Naive thymus-derived CD4-positive, alpha-beta T cell (primary cell): ENCODE data around the gene ADM. TPM values are rescaled to one million over a fixed set of nuclear protein-coding genes. Genes with fewer than 3 reads are reported as not detected.

Experiments used
- ATAC-seq: fragments of 150-1000 bp; cut with Tn5 transposase; 2 replicates; pipeline ENCODE4 v1.10.0; 2021; ENCODE audit warnings: mild to moderate bottlenecking, moderate library complexity
- CTCF ChIA-PET: fragments of 350-600 bp; sonication (Branson Sonifier 250); formaldehyde crosslinking; loops from one replicate; lab custom pipeline; 2021; ENCODE audit warnings: antibody characterized with exemption; lab: Charles Lee
- POLR2A ChIA-PET: fragments of 350-600 bp; sonication (Branson Sonifier 250); formaldehyde crosslinking; loops from one replicate; lab custom pipeline; 2021; ENCODE audit warnings: antibody characterized with exemption, inconsistent platforms; lab: Charles Lee
- DNase-seq, 9 donors: peaks; one replicate each; pipeline versions ENCODE4 v3.0.0 to v3.0.0-alpha.2; 2020 to 2022; ENCODE audit warnings: mixed read lengths in 1 of 9
- H3K27ac ChIP-seq: one replicate; pipeline ENCODE4 v1.7.0; 2013; ENCODE audit warnings: mild to moderate bottlenecking, low read depth, low read length, moderate library complexity
- H3K27me3 ChIP-seq, 2 donors: one replicate each; pipeline ENCODE4 v1.7.0; 2013; ENCODE audit warnings: low read length in 2 of 2, mild to moderate bottlenecking in 2 of 2, moderate library complexity in 2 of 2; ENCODE audit not compliant: control insufficient read depth in 2 of 2, insufficient read depth in 2 of 2
- H3K36me3 ChIP-seq, 3 experiments: 1 replicate in 2 of 3; 2 replicates in 1 of 3; pipeline ENCODE4 v1.7.0; 2013; ENCODE audit warnings: low read length in 3 of 3, mild to moderate bottlenecking in 3 of 3, moderate library complexity in 1 of 3; ENCODE audit not compliant: insufficient read depth in 3 of 3, control insufficient read depth in 2 of 3
- H3K4me1 ChIP-seq, 2 donors: one replicate each; pipeline ENCODE4 v1.7.0; 2013; ENCODE audit warnings: low read length in 2 of 2, mild to moderate bottlenecking in 2 of 2, moderate library complexity in 1 of 2; ENCODE audit not compliant: control insufficient read depth in 2 of 2, insufficient read depth in 2 of 2
- H3K4me3 ChIP-seq: 2 replicates; pipeline ENCODE4 v1.7.0; 2013; ENCODE audit warnings: mild to moderate bottlenecking, low read length
- H3K9me3 ChIP-seq, 3 experiments: 1 replicate in 2 of 3; 2 replicates in 1 of 3; pipeline ENCODE4 v1.7.0; 2013; ENCODE audit warnings: low read length in 3 of 3; ENCODE audit not compliant: control insufficient read depth in 2 of 3
- H3K27ac Mint-ChIP-seq, 9 donors: one replicate each; pipeline ENCODE4 v1.8.0; 2020 to 2022; ENCODE audit warnings: mixed read lengths in 9 of 9, mild to moderate bottlenecking in 8 of 9, moderate library complexity in 5 of 9, inconsistent platforms in 2 of 9
- H3K27me3 Mint-ChIP-seq, 5 donors: one replicate each; pipeline ENCODE4 v1.8.0; 2021 to 2022; ENCODE audit warnings: mixed read lengths in 5 of 5, mild to moderate bottlenecking in 1 of 5
- H3K36me3 Mint-ChIP-seq, 5 donors: one replicate each; pipeline ENCODE4 v1.8.0; 2020 to 2022; ENCODE audit warnings: mixed read lengths in 5 of 5, mild to moderate bottlenecking in 3 of 5, inconsistent platforms in 1 of 5
- H3K4me1 Mint-ChIP-seq, 7 donors: one replicate each; pipeline ENCODE4 v1.8.0; 2020 to 2022; ENCODE audit warnings: mixed read lengths in 7 of 7, mild to moderate bottlenecking in 3 of 7, inconsistent platforms in 1 of 7
- H3K4me3 Mint-ChIP-seq, 10 donors: one replicate each; pipeline ENCODE4 v1.8.0; 2020 to 2022; ENCODE audit warnings: mild to moderate bottlenecking in 10 of 10, mixed read lengths in 10 of 10, moderate library complexity in 6 of 10, inconsistent platforms in 2 of 10
- H3K9me3 Mint-ChIP-seq, 11 donors: one replicate each; pipeline ENCODE4 v1.8.0; 2020 to 2022; ENCODE audit warnings: mixed read lengths in 11 of 11, mild to moderate bottlenecking in 4 of 11, inconsistent platforms in 1 of 11, moderate library complexity in 1 of 11
- intact Hi-C, 2 donors: fragments of 100-400 bp; cut with micrococcal nuclease; formaldehyde crosslinking; loops; one replicate each; pipeline ENCODE4 v1.15.1; 2023
- polyA plus RNA-seq, 2 donors: library from polyadenylated mRNA; unstranded; fragments of 300-500 nt; fragmentation: Illumina TruSeq; gene quantifications; one replicate each; pipeline ENCODE4 v1.2.3, GENCODE V29; 2021
- total RNA-seq, 6 experiments: library from RNA in 5 of 6; stranded (reverse) in 5 of 6; gene quantifications; 1 replicate in 5 of 6; 2 replicates in 1 of 6; pipeline ENCODE4 v1.2.3 and lab custom pipeline; 2021 to 2026

The ADM gene
- total and polyA plus RNA-seq, 7 experiments from 2014 or later: 0.19 to 27.2 (median 3.8) TPM; not detected in 2

DNA sequence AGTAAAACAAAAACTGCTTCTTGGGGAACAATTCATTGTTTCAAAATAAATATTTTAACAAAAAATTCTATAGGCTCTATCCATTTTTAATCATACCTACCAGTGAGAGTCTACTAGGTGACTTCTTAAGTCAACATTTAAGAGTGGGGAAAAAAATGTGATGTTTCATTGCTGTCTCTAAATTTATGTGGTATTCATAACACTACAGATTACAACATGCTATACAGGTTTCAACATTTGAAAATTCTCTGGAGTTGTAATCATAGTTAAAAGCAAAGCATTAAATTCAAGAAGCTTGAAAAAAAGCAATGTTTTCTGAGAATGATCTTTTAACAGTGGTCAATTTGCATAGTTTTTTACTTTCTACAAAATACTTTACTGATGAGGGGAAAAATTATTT is 29.2 kb upstream of the ADM start:
- H3K4me3 Mint-ChIP-seq: no peak overlapping the region
- intact Hi-C loops: no loop called here
- Histone ChIP-seq H3K9me3 (no peaks in the 10 kb centered on the region), H3K27ac (no peak overlapping the region), H3K36me3 (no peaks in the 10 kb centered on the region), H3K4me3 (no peak overlapping the region), H3K4me1 (no peaks in the 10 kb centered on the region), H3K27me3 (no peaks in the 10 kb centered on the region)
- ChIA-PET POLR2A (no interaction called here), CTCF (no interaction called here)
- no peak overlapping the region for H3K27ac Mint-ChIP-seq
- no peaks in the 10 kb centered on the region for H3K9me3 Mint-ChIP-seq
- H3K27me3 Mint-ChIP-seq: no peaks in the 10 kb centered on the region
- peaks cover 0 to 7% (median 0%) of the 10 kb centered on the region in 5 donors for H3K36me3 Mint-ChIP-seq
- ATAC-seq: no peak
- no peak for DNase-seq
- peaks cover 0 to 11% (median 8%) of the 10 kb centered on the region in 7 donors for H3K4me1 Mint-ChIP-seq

GRCh38 chr11:10282117-10282516 is 22.8 kb upstream of the ADM start:
- Histone ChIP-seq H3K4me1 (no peaks in the 10 kb centered on the region), H3K9me3 (no peaks in the 10 kb centered on the region), H3K27me3 (no peaks in the 10 kb centered on the region), H3K36me3 (no peaks in the 10 kb centered on the region), H3K27ac (no peak overlapping the region), H3K4me3 (no peak overlapping the region)
- DNase-seq (no peak), ATAC-seq (no peak)
- Mint-ChIP-seq H3K4me1 (peaks cover 0 to 13% (median 4%) of the 10 kb centered on the region in 7 donors), H3K36me3 (peaks cover 0 to 10% (median 0%) of the 10 kb centered on the region in 5 donors), H3K27me3 (peaks cover 0 to 10% (median 0%) of the 10 kb centered on the region in 5 donors), H3K27ac (no peak overlapping the region), H3K9me3 (peaks cover 0 to 2% (median 0%) of the 10 kb centered on the region in 11 donors), H3K4me3 (no peak overlapping the region)
- CTCF ChIA-PET: no interaction called here
- intact Hi-C loops: no loop called here
- POLR2A ChIA-PET: no interaction called here

DNA sequence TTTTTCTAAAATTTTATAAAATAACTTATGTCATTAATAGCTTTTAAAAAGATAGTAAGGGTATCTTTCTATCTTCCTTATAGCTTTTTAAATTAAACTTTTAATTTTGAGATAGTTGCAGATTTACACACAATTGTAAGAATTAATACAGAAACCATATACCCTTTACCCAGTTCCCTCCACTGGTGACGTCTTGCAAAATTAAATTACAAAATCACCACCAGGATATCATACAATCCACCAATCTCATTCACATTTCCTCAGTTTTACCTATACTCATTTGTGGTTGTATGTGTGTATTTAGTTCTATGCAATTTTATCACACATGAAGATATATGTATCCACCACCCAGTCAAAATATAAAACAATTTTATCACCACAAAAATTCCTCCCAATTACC is 20.9 kb upstream of the ADM start:
- intact Hi-C loops: no loop called here
- H3K27me3 ChIP-seq: no peaks in the 10 kb centered on the region
- no peaks in the 10 kb centered on the region for H3K4me1 ChIP-seq
- H3K27ac ChIP-seq: no peak overlapping the region
- H3K27ac Mint-ChIP-seq: no peak overlapping the region
- peaks cover 0 to 13% (median 4%) of the 10 kb centered on the region in 7 donors for H3K4me1 Mint-ChIP-seq
- peaks cover 0 to 10% (median 0%) of the 10 kb centered on the region in 5 donors for H3K36me3 Mint-ChIP-seq
- H3K4me3 Mint-ChIP-seq: no peak overlapping the region
- H3K9me3 ChIP-seq: no peaks in the 10 kb centered on the region
- H3K4me3 ChIP-seq: no peak overlapping the region
- no peaks in the 10 kb centered on the region for H3K36me3 ChIP-seq
- CTCF ChIA-PET: interaction anchor here (1.1 to 1.5 kb wide), 2 partner anchors 19 to 26 kb away, joined by 3 read pairs; no protein-coding TSS in a partner anchor
- POLR2A ChIA-PET: no interaction called here
- peaks cover 0 to 2% (median 0%) of the 10 kb centered on the region in 11 donors for H3K9me3 Mint-ChIP-seq
- peaks cover 0 to 12% (median 0%) of the 10 kb centered on the region in 5 donors for H3K27me3 Mint-ChIP-seq
- no peak for DNase-seq
- ATAC-seq: no peak

- peaks cover 0 to 12% (median 3%) of the 10 kb centered on the region in 5 donors for H3K27me3 Mint-ChIP-seq
- ChIA-PET CTCF (interaction anchor here (0.6 to 0.7 kb wide), 2 partner anchors 524 to 555 kb away, joined by 3 to 9 read pairs; no protein-coding TSS in a partner anchor), POLR2A (no interaction called here)
- Histone ChIP-seq H3K9me3 (no peaks in the 10 kb centered on the region), H3K4me3 (no peak overlapping the region), H3K27ac (no peak overlapping the region), H3K27me3 (no peaks in the 10 kb centered on the region), H3K4me1 (no peaks in the 10 kb centered on the region), H3K36me3 (no peaks in the 10 kb centered on the region)
- peak overlapping the region in 1 of 9 donors; percentile 37 for H3K27ac Mint-ChIP-seq
- intact Hi-C loops: no loop called here
- H3K4me1 Mint-ChIP-seq: peaks cover 0 to 16% (median 6%) of the 10 kb centered on the region in 7 donors
- DNase-seq (no peak), ATAC-seq (peak; percentile 62)
- peaks cover 0 to 10% (median 2%) of the 10 kb centered on the region in 5 donors for H3K36me3 Mint-ChIP-seq
- peaks cover 0 to 2% (median 0%) of the 10 kb centered on the region in 11 donors for H3K9me3 Mint-ChIP-seq
- no peak overlapping the region for H3K4me3 Mint-ChIP-seq
These were observed 19.6 kb upstream of the ADM start for GRCh38 chr11:10285148-10285802.

DNA sequence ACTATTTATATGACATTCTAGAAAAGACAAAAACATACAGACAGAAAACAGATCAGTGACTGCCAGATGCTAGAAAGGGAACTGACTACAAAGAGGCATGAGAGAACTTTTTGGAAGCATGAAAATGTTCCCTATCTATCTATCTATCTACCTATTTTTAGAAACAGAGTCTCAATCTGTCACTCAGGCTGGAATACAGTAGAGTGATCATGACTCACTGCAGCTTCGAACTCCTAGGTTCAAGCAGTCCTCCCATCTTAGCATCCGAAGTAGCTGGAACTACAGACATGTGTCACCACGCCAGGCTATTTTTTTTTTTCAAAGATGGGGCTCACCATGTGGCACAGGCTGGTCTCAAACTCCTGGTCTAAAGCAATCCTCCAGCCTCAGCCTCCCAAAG is 17.7 kb upstream of the ADM start:
- no peak overlapping the region for H3K4me3 Mint-ChIP-seq
- H3K4me1 Mint-ChIP-seq: peaks cover 8 to 19% (median 16%) of the 10 kb centered on the region in 7 donors
- peaks cover 0 to 20% (median 6%) of the 10 kb centered on the region in 5 donors for H3K27me3 Mint-ChIP-seq
- ChIA-PET CTCF (interaction anchor here (0.6 to 0.7 kb wide), 2 partner anchors 20 to 470 kb away, joined by 3 read pairs; no protein-coding TSS in a partner anchor), POLR2A (no interaction called here)
- peaks cover 0 to 3% of the 10 kb centered on the region in 2 donors for H3K4me1 ChIP-seq
- peaks cover 0 to 2% (median 0%) of the 10 kb centered on the region in 11 donors for H3K9me3 Mint-ChIP-seq
- DNase-seq (no peak), ATAC-seq (no peak)
- H3K36me3 ChIP-seq: no peaks in the 10 kb centered on the region
- H3K4me3 ChIP-seq: no peak overlapping the region
- no peaks in the 10 kb centered on the region for H3K27me3 ChIP-seq
- intact Hi-C loops: no loop called here
- H3K27ac Mint-ChIP-seq: no peak overlapping the region
- H3K36me3 Mint-ChIP-seq: peaks cover 0 to 9% (median 1%) of the 10 kb centered on the region in 5 donors
- H3K9me3 ChIP-seq: no peaks in the 10 kb centered on the region
- no peak overlapping the region for H3K27ac ChIP-seq

DNA sequence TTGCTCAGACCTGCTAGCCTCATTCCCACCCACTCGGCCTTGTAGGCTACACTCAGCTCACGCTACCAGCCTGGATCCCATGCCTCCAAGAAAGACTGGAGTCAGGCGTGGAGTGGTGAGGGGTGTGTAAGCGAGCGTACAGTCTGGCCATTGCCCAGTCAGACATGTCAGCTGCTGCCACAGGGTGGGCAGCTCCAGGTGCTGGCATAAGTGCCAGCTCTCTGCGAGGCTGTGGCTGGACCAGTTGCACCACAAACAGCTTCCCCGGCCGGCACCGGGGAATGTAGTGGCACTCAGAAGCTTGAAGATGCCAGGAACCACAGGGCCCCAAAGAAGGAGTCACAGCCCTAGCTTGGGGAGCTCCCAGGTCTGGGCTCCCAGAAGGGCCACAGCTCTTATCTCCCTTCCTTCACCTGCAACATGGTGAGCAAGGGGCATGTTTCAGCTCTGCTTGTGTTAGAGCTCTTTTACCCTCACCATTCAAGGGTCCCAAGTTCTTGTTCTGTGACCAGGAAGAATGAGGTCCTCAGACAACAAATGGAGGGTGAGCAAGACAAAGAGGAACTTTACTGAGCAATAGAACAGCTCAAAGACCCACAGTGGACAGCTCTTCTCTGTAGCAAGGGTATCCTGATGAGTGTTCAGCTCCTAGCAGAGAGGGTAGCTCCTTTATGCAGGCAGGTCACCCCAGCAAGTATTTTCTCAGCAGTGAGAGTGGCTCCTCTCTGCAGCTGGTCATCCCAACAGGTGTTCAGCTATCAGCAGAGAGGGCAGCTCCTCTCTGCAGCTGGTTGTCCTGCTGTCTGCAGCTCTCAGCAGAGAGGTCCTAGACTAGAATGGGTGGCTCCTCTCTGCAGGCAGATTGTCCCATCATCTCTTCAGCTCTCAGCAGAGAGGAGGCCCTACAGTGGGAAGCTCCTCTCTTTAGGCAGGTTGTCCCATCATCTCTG is 16.8 kb upstream of the ADM start:
- Mint-ChIP-seq H3K27ac (no peak overlapping the region), H3K27me3 (peaks cover 0 to 27% (median 6%) of the 10 kb centered on the region in 5 donors), H3K4me3 (no peak overlapping the region), H3K9me3 (peaks cover 0 to 2% (median 0%) of the 10 kb centered on the region in 11 donors), H3K36me3 (peaks cover 0 to 9% (median 1%) of the 10 kb centered on the region in 5 donors), H3K4me1 (peaks cover 14 to 25% (median 20%) of the 10 kb centered on the region in 7 donors)
- Histone ChIP-seq H3K27me3 (no peaks in the 10 kb centered on the region), H3K4me1 (peaks cover 4 to 7% of the 10 kb centered on the region in 2 donors), H3K27ac (no peak overlapping the region), H3K36me3 (no peaks in the 10 kb centered on the region), H3K4me3 (no peak overlapping the region), H3K9me3 (no peaks in the 10 kb centered on the region)
- intact Hi-C loops: no loop called here
- POLR2A ChIA-PET: interaction anchor here (1.1 kb wide), 1 partner anchor 11 kb away, joined by 3 read pairs; no protein-coding TSS in a partner anchor
- DNase-seq (no peak), ATAC-seq (no peak)
- CTCF ChIA-PET: interaction anchor here (0.7 kb wide), 1 partner anchor 19 kb away, joined by 3 read pairs; no protein-coding TSS in a partner anchor
